HG02623 (cell line): ENCODE data around the gene MRPL39.

ENCODE experiments used
- ATAC-seq: cut with Tn5 transposase; IDR thresholded peaks from one replicate; pipeline ENCODE4 v1.9.1; 2021; ENCODE audit warnings: moderate library complexity; ENCODE audit not compliant: unreplicated experiment

MRPL39 gene

GRCh38 chr21:25541042-25541441 is 66.2 kb downstream of the MRPL39 start:
- ATAC-seq, result no peak

DNA sequence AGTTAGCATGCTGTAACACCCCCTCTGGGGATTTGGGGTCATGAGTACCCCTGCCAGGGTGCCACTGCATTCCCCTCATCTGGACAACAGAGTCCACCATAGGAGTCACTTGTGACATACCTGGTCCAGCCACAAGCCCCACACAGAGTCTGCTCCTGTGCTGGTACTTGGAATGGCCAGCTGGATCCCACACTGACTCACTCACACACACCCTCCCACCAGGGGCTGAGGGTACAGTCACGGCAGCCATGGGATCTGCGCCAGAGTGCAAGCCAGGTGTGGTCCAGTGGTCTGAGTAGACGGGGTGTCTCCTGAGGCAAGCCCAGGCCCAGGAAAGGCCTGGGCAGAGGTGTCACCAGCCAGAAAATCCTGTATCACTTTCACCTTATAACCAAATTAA is 67.7 kb downstream of the MRPL39 start:
- no peak for ATAC-seq

- ATAC-seq, result no peak
Observed at GRCh38 chr21:25537174-25537573, 70.1 kb downstream of the MRPL39 start.

- ATAC-seq, result no peak
Observed at GRCh38 chr21:25536752-25537151, 70.5 kb downstream of the MRPL39 start.

DNA sequence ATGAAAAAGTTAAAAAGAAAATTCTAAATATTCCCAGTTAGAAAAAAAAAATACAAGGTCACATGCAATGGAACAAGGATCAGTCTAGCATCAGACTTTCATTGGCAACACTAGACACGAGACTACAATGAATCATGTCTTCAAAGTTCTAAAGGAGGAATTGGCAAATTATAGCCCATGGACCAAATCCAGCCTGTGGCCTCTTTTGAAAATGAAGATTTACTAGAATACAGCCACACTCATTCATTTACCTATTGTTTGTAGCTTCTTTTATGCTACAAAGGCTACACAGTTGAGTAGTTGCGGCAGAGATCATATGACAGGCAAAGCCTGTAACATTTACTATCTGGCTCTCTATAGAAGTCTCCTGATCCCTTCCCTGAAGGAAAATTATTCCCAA is 71.4 kb downstream of the MRPL39 start:
- no peak for ATAC-seq
